Measurements from ENCODE around the gene SLC22A15.
A peak's percentile ranks its signal among the peaks of the same experiment; 100 is the strongest.

SLC22A15 gene

DNA sequence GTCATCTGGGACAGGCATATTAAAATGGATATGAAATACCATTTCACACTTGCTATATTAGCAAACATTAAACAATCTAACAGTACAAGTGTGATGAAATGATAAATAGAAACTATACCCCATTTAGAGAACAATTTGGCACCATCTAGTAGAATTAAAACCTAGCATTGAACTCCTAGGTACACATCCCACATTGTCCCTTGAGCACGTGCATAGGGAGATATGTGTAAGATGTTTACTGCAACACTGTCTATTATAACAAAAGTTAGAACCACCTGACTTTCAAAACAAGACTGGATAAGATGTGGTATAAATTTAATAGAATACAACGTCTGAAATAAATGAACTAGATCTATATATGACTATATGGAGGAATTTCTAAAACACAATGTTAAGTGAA is 3.8 kb downstream of the SLC22A15 start:
- Histone ChIP-seq H4K8ac (ENCODE audit: low read length) (no peak overlapping the region), H2BK120ac (ENCODE audit: low read depth, low read length) (no peak overlapping the region), H3K36me3 (ENCODE audit: control insufficient read depth in 1 of 2, insufficient read depth in 2 of 2, low read depth in 1 of 2, low read length in 2 of 2) (peaks cover 0 to 11% of the 10 kb centered on the region in 2 experiments), H3K14ac (ENCODE audit: low read length in 2 of 2) (no peak overlapping the region), H3K27ac (ENCODE audit: low read length, poor library complexity, severe bottlenecking) (no peak overlapping the region), H3K18ac (ENCODE audit: low read depth in 1 of 2, low read length in 2 of 2) (no peak overlapping the region), H3K23ac (ENCODE audit: low read length in 2 of 2) (no peak overlapping the region), H3K4me1 (ENCODE audit: control insufficient read depth, insufficient read depth, low read depth, low read length) (peaks cover 12% of the 10 kb centered on the region), H3K4me2 (ENCODE audit: low read length, poor library complexity, severe bottlenecking) (no peak overlapping the region), H2AFZ (ENCODE audit: low read depth, low read length) (no peak overlapping the region), H2BK15ac (ENCODE audit: low read depth, poor library complexity, severe bottlenecking) (no peak overlapping the region), H3K9ac (ENCODE audit: low read length) (peak overlapping the region; percentile 7), H3K9me3 (ENCODE audit: control insufficient read depth, low read length) (no peaks in the 10 kb centered on the region), H2BK5ac (ENCODE audit: low read depth, low read length, poor library complexity, severe bottlenecking) (no peak overlapping the region), H2BK12ac (ENCODE audit: low read length in 2 of 2) (no peak overlapping the region), H2AK5ac (ENCODE audit: low read length, severe bottlenecking) (no peak overlapping the region), H3K4ac (ENCODE audit: low read depth in 1 of 2, low read length in 2 of 2) (no peak overlapping the region), H4K91ac (ENCODE audit: low read length) (no peak overlapping the region), H3K4me3 (ENCODE audit: insufficient read depth in 1 of 2, low read depth in 1 of 2, low read length in 2 of 2) (no peak overlapping the region), H3K27me3 (ENCODE audit: control insufficient read depth in 1 of 2, insufficient read depth in 1 of 2, low read length in 2 of 2) (no peaks in the 10 kb centered on the region), H3K79me1 (replicated peaks; ENCODE audit: low read length, poor library complexity, severe bottlenecking) (peaks cover 12% of the 10 kb centered on the region)
- no CpG with 5 or more reads among the region's 2 CpGs for WGBS
- no peak for DNase-seq

DNA sequence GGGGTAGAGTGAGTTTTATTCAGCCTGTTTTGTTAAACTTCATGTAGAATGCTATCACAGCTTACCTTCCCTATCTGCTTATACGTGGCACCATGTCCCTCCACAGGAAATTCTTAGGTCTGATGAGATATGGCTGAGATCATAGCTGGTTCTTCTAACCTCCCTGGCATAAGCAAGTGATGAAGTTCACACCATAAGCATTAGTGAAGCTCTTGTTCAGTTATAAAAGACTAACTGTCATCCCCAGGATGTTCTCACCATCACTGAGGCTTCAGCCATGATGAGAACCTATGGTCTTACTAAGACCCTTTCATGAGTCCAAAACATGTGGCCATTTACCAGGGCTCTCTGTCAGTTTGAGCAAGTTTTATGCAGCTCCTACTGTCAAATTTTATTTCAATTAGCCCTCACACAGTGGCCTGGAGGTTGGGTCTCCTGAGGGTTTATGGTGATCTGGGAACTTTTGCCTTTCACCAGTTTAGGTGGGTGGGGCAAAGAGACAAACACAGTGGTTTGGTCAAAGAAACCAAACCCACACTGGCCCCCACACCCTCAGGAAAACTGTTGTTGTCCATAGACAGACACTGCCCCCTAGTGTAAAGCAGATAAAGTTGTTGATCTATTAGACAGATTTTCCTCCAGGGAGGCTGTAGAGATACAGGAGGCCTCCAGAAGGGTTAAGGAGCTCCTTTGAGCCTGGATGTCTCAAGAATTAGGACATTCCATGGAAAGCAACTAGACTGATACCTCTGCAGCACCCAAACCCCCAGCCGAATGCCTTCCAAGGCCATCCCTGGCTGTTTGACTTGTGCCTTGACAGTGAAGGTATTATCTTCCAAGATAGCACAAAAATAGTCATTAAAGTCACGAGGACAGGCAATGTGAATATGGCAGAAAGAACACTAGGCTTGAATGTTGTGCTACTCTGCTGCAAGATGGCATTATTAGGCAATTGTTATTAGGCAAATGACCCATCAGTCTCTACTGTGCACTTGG is 5.0 kb downstream of the SLC22A15 start:
- H3K36me3 ChIP-seq (ENCODE audit: control insufficient read depth in 1 of 2, insufficient read depth in 2 of 2, low read depth in 1 of 2, low read length in 2 of 2) = peaks cover 0 to 13% of the 10 kb centered on the region in 2 experiments
- no peak overlapping the region for H2BK12ac ChIP-seq (ENCODE audit: low read length in 2 of 2)
- DNase-seq = peak; percentile 57
- H2BK120ac ChIP-seq (ENCODE audit: low read depth, low read length) = no peak overlapping the region
- H4K8ac ChIP-seq (ENCODE audit: low read length) = no peak overlapping the region
- no peaks in the 10 kb centered on the region for H3K9me3 ChIP-seq (ENCODE audit: control insufficient read depth, low read length)
- H2BK5ac ChIP-seq (ENCODE audit: low read depth, low read length, poor library complexity, severe bottlenecking) = no peak overlapping the region
- no peak overlapping the region for H3K4me2 ChIP-seq (ENCODE audit: low read length, poor library complexity, severe bottlenecking)
- no peak overlapping the region for H3K23ac ChIP-seq (ENCODE audit: low read length in 2 of 2)
- H2AFZ ChIP-seq (ENCODE audit: low read depth, low read length) = no peak overlapping the region
- no peak overlapping the region for H3K18ac ChIP-seq (ENCODE audit: low read depth in 1 of 2, low read length in 2 of 2)
- 73% methylated on average over 3 of the region's 3 CpGs for WGBS
- no peaks in the 10 kb centered on the region for H3K27me3 ChIP-seq (ENCODE audit: control insufficient read depth in 1 of 2, insufficient read depth in 1 of 2, low read length in 2 of 2)
- no peak overlapping the region for H3K4me3 ChIP-seq (ENCODE audit: insufficient read depth in 1 of 2, low read depth in 1 of 2, low read length in 2 of 2)
- H3K4ac ChIP-seq (ENCODE audit: low read depth in 1 of 2, low read length in 2 of 2) = no peak overlapping the region
- peak overlapping the region; percentile 13 for H3K9ac ChIP-seq (ENCODE audit: low read length)
- H2AK5ac ChIP-seq (ENCODE audit: low read length, severe bottlenecking) = no peak overlapping the region
- peaks cover 12% of the 10 kb centered on the region for H3K4me1 ChIP-seq (ENCODE audit: control insufficient read depth, insufficient read depth, low read depth, low read length)
- no peak overlapping the region for H3K14ac ChIP-seq (ENCODE audit: low read length in 2 of 2)
- H3K79me1 ChIP-seq (replicated peaks; ENCODE audit: low read length, poor library complexity, severe bottlenecking) = peaks cover 10% of the 10 kb centered on the region
- H4K91ac ChIP-seq (ENCODE audit: low read length) = no peak overlapping the region
- H3K27ac ChIP-seq (ENCODE audit: low read length, poor library complexity, severe bottlenecking) = no peak overlapping the region
- H2BK15ac ChIP-seq (ENCODE audit: low read depth, poor library complexity, severe bottlenecking) = no peak overlapping the region

DNA sequence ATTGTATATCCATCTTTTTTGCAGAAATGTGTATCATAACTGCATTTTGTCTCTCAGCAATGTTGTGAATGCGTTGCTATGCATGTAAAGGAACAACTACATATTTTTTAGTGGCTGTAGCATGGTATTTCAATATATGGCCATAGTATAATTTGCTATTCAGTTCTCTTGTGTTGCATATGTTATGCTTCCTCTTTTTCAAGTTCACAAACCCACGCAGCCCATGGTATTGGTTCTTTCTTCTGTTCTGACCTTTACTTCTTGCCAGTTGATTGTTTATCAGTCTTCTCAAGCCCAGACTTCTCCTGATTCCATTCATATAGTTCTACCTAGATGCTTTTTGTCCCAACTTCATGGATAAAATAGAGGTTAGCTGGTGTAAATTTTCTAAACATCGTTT is 6.1 kb downstream of the SLC22A15 start:
- Histone ChIP-seq H3K4ac (ENCODE audit: low read depth in 1 of 2, low read length in 2 of 2) (no peak overlapping the region), H3K79me1 (replicated peaks; ENCODE audit: low read length, poor library complexity, severe bottlenecking) (peaks cover 12% of the 10 kb centered on the region), H2BK12ac (ENCODE audit: low read length in 2 of 2) (no peak overlapping the region), H3K4me1 (ENCODE audit: control insufficient read depth, insufficient read depth, low read depth, low read length) (peaks cover 5% of the 10 kb centered on the region), H2BK15ac (ENCODE audit: low read depth, poor library complexity, severe bottlenecking) (no peak overlapping the region), H3K14ac (ENCODE audit: low read length in 2 of 2) (no peak overlapping the region), H3K27me3 (ENCODE audit: control insufficient read depth in 1 of 2, insufficient read depth in 1 of 2, low read length in 2 of 2) (no peaks in the 10 kb centered on the region), H3K36me3 (ENCODE audit: control insufficient read depth in 1 of 2, insufficient read depth in 2 of 2, low read depth in 1 of 2, low read length in 2 of 2) (peaks cover 0 to 13% of the 10 kb centered on the region in 2 experiments), H3K4me2 (ENCODE audit: low read length, poor library complexity, severe bottlenecking) (no peak overlapping the region), H3K9me3 (ENCODE audit: control insufficient read depth, low read length) (no peaks in the 10 kb centered on the region), H2BK120ac (ENCODE audit: low read depth, low read length) (no peak overlapping the region), H4K8ac (ENCODE audit: low read length) (no peak overlapping the region), H3K4me3 (ENCODE audit: insufficient read depth in 1 of 2, low read depth in 1 of 2, low read length in 2 of 2) (no peak overlapping the region), H3K27ac (ENCODE audit: low read length, poor library complexity, severe bottlenecking) (no peak overlapping the region), H2AFZ (ENCODE audit: low read depth, low read length) (no peak overlapping the region), H3K23ac (ENCODE audit: low read length in 2 of 2) (no peak overlapping the region), H3K9ac (ENCODE audit: low read length) (no peak overlapping the region), H3K18ac (ENCODE audit: low read depth in 1 of 2, low read length in 2 of 2) (no peak overlapping the region), H2AK5ac (ENCODE audit: low read length, severe bottlenecking) (no peak overlapping the region), H4K91ac (ENCODE audit: low read length) (no peak overlapping the region), H2BK5ac (ENCODE audit: low read depth, low read length, poor library complexity, severe bottlenecking) (no peak overlapping the region)
- no peak for DNase-seq
- WGBS = 100% methylated on average over 2 of the region's 3 CpGs

DNA sequence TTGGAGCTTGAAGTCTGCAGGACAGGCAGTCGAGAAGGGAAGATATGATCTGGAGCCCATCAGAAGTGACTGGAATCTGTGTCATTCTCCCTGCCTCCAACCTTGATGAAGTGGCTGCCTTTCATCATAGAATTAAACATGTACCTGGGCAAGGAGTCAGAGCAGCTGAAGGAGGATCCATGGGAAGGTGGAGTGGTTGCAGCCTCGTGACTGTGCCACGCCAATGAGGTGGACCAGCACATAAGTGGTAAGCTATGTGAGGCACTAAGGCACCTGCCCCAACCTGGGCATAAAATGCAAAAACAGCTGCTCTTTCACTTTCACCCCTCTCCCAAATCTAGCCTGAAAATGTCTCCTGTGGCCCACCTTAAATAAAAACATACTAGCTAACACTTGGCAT is 7.3 kb downstream of the SLC22A15 start:
- Histone ChIP-seq H3K9ac (ENCODE audit: low read length) (no peak overlapping the region), H4K91ac (ENCODE audit: low read length) (no peak overlapping the region), H3K9me3 (ENCODE audit: control insufficient read depth, low read length) (no peaks in the 10 kb centered on the region), H3K18ac (ENCODE audit: low read depth in 1 of 2, low read length in 2 of 2) (no peak overlapping the region), H3K4me2 (ENCODE audit: low read length, poor library complexity, severe bottlenecking) (no peak overlapping the region), H3K27me3 (ENCODE audit: control insufficient read depth in 1 of 2, insufficient read depth in 1 of 2, low read length in 2 of 2) (no peaks in the 10 kb centered on the region), H2AK5ac (ENCODE audit: low read length, severe bottlenecking) (no peak overlapping the region), H3K36me3 (ENCODE audit: control insufficient read depth in 1 of 2, insufficient read depth in 2 of 2, low read depth in 1 of 2, low read length in 2 of 2) (peaks cover 0 to 13% of the 10 kb centered on the region in 2 experiments), H3K14ac (ENCODE audit: low read length in 2 of 2) (no peak overlapping the region), H3K23ac (ENCODE audit: low read length in 2 of 2) (no peak overlapping the region), H3K4me3 (ENCODE audit: insufficient read depth in 1 of 2, low read depth in 1 of 2, low read length in 2 of 2) (no peak overlapping the region), H3K4me1 (ENCODE audit: control insufficient read depth, insufficient read depth, low read depth, low read length) (peaks cover 2% of the 10 kb centered on the region), H2AFZ (ENCODE audit: low read depth, low read length) (no peak overlapping the region), H3K79me1 (replicated peaks; ENCODE audit: low read length, poor library complexity, severe bottlenecking) (peaks cover 12% of the 10 kb centered on the region), H3K4ac (ENCODE audit: low read depth in 1 of 2, low read length in 2 of 2) (no peak overlapping the region), H2BK15ac (ENCODE audit: low read depth, poor library complexity, severe bottlenecking) (no peak overlapping the region), H3K27ac (ENCODE audit: low read length, poor library complexity, severe bottlenecking) (no peak overlapping the region), H4K8ac (ENCODE audit: low read length) (no peak overlapping the region), H2BK12ac (ENCODE audit: low read length in 2 of 2) (no peak overlapping the region), H2BK5ac (ENCODE audit: low read depth, low read length, poor library complexity, severe bottlenecking) (no peak overlapping the region), H2BK120ac (ENCODE audit: low read depth, low read length) (no peak overlapping the region)
- WGBS = 88% methylated on average over 3 of the region's 3 CpGs
- DNase-seq = no peak

Data from mesenchymal stem cell (in vitro differentiated cells and primary cell).